Activated CD4-positive, alpha-beta memory T cell treated with anti-CD3 and anti-CD28 coated beads for 36 hours (primary cell): ENCODE results near the gene AFTPH. TPM values are rescaled to one million over a fixed set of nuclear protein-coding genes. Genes with fewer than 3 reads are reported as not detected.

ENCODE experiments used
- CTCF ChIA-PET: fragments of 350-600 bp; sonication (Branson Sonifier 250); formaldehyde crosslinking; loops from one replicate; lab custom pipeline; 2021; ENCODE audit warnings: antibody characterized with exemption, inconsistent platforms; lab: Charles Lee
- POLR2A ChIA-PET: fragments of 350-600 bp; sonication (Branson Sonifier 250); formaldehyde crosslinking; loops from one replicate; lab custom pipeline; 2021; ENCODE audit warnings: antibody characterized with exemption; lab: Charles Lee
- DNase-seq: peaks from one replicate; pipeline ENCODE4 v3.0.0-alpha.2; 2020
- H3K27ac Mint-ChIP-seq: one replicate; pipeline ENCODE4 v1.8.0; 2021; ENCODE audit warnings: mixed read lengths
- H3K27me3 Mint-ChIP-seq: one replicate; pipeline ENCODE4 v1.8.0; 2021; ENCODE audit warnings: mixed read lengths
- H3K36me3 Mint-ChIP-seq: one replicate; pipeline ENCODE4 v1.8.0; 2021; ENCODE audit warnings: mixed read lengths
- H3K4me1 Mint-ChIP-seq: one replicate; pipeline ENCODE4 v1.8.0; 2021; ENCODE audit warnings: low read depth, mixed read lengths
- H3K4me3 Mint-ChIP-seq: one replicate; pipeline ENCODE4 v1.8.0; 2021; ENCODE audit warnings: mild to moderate bottlenecking, mixed read lengths
- H3K9me3 Mint-ChIP-seq: one replicate; pipeline ENCODE4 v1.8.0; 2021; ENCODE audit warnings: mixed read lengths
- intact Hi-C: fragments of 100-400 bp; cut with micrococcal nuclease; formaldehyde crosslinking; loops from one replicate; pipeline ENCODE4 v1.15.1; 2023
- total RNA-seq, 2 experiments: library from RNA; stranded (reverse); gene quantifications; one replicate each; pipeline ENCODE4 v1.2.3, GENCODE V29; 2021

The AFTPH gene
- total RNA-seq, 2 experiments from 2014 or later: 34.8 to 36.4 TPM

- peaks cover 14% of the 10 kb centered on the region for H3K27me3 Mint-ChIP-seq
- H3K27ac Mint-ChIP-seq: no peak overlapping the region
- intact Hi-C loops: no loop called here
- CTCF ChIA-PET: interaction anchor here (0.7 to 1.4 kb wide), 3 partner anchors 14 to 451 kb away, joined by 3 to 7 read pairs (median 4); no protein-coding TSS in a partner anchor
- no peaks in the 10 kb centered on the region for H3K36me3 Mint-ChIP-seq
- no peak for DNase-seq
- POLR2A ChIA-PET: no interaction called here
- no peaks in the 10 kb centered on the region for H3K9me3 Mint-ChIP-seq
- H3K4me3 Mint-ChIP-seq: no peak overlapping the region
- peaks cover 10% of the 10 kb centered on the region for H3K4me1 Mint-ChIP-seq
These were observed 22.2 kb upstream of the AFTPH start for GRCh38 chr2:64501946-64502345.

- no peak overlapping the region for H3K4me3 Mint-ChIP-seq
- H3K9me3 Mint-ChIP-seq: no peaks in the 10 kb centered on the region
- ChIA-PET POLR2A (no interaction called here), CTCF (interaction anchor here (0.7 kb wide), 1 partner anchor 458 kb away, joined by 3 read pairs; no protein-coding TSS in a partner anchor)
- peaks cover 9% of the 10 kb centered on the region for H3K27me3 Mint-ChIP-seq
- H3K27ac Mint-ChIP-seq: no peak overlapping the region
- no peaks in the 10 kb centered on the region for H3K36me3 Mint-ChIP-seq
- intact Hi-C loops: no loop called here
- H3K4me1 Mint-ChIP-seq: peaks cover 10% of the 10 kb centered on the region
- DNase-seq: no peak
These were observed 21.3 kb upstream of the AFTPH start for GRCh38 chr2:64502860-64503259.

- Mint-ChIP-seq H3K4me3 (no peak overlapping the region), H3K36me3 (no peaks in the 10 kb centered on the region), H3K27me3 (peaks cover 6% of the 10 kb centered on the region), H3K9me3 (no peaks in the 10 kb centered on the region), H3K4me1 (peaks cover 3% of the 10 kb centered on the region), H3K27ac (no peak overlapping the region)
- POLR2A ChIA-PET: no interaction called here
- intact Hi-C loops: no loop called here
- no peak for DNase-seq
- CTCF ChIA-PET: interaction anchor here (0.9 to 2.1 kb wide), 2 partner anchors 18 to 174 kb away, joined by 3 to 9 read pairs; no protein-coding TSS in a partner anchor
These were observed 19.1 kb upstream of the AFTPH start for GRCh38 chr2:64504774-64505720.

GRCh38 chr2:64506686-64507085 is 17.4 kb upstream of the AFTPH start:
- intact Hi-C loops: no loop called here
- Mint-ChIP-seq H3K27me3 (peaks cover 4% of the 10 kb centered on the region), H3K27ac (no peak overlapping the region), H3K4me1 (no peaks in the 10 kb centered on the region), H3K9me3 (no peaks in the 10 kb centered on the region), H3K4me3 (no peak overlapping the region), H3K36me3 (no peaks in the 10 kb centered on the region)
- ChIA-PET POLR2A (no interaction called here), CTCF (no interaction called here)
- DNase-seq: no peak

GRCh38 chr2:64514008-64514407 is 10.1 kb upstream of the AFTPH start:
- no peaks in the 10 kb centered on the region for H3K4me1 Mint-ChIP-seq
- H3K27ac Mint-ChIP-seq: no peak overlapping the region
- ChIA-PET POLR2A (no interaction called here), CTCF (interaction anchor here (1.0 to 1.5 kb wide), 3 partner anchors 9 to 26 kb away, joined by 4 to 8 read pairs (median 5); partner anchors contain the start of gene AFTPH)
- intact Hi-C loops: no loop called here
- no peak for DNase-seq
- no peaks in the 10 kb centered on the region for H3K27me3 Mint-ChIP-seq
- no peaks in the 10 kb centered on the region for H3K9me3 Mint-ChIP-seq
- H3K4me3 Mint-ChIP-seq: no peak overlapping the region
- H3K36me3 Mint-ChIP-seq: no peaks in the 10 kb centered on the region

GRCh38 chr2:64515086-64515485 is 9.0 kb upstream of the AFTPH start:
- no peak overlapping the region for H3K4me3 Mint-ChIP-seq
- H3K36me3 Mint-ChIP-seq: no peaks in the 10 kb centered on the region
- H3K4me1 Mint-ChIP-seq: no peaks in the 10 kb centered on the region
- no peaks in the 10 kb centered on the region for H3K27me3 Mint-ChIP-seq
- intact Hi-C loops: no loop called here
- CTCF ChIA-PET: interaction anchor here (0.6 to 1.5 kb wide), 3 partner anchors 9 to 134 kb away, joined by 3 to 8 read pairs (median 4); partner anchors contain the start of gene AFTPH
- no peak overlapping the region for H3K27ac Mint-ChIP-seq
- no peak for DNase-seq
- POLR2A ChIA-PET: no interaction called here
- no peaks in the 10 kb centered on the region for H3K9me3 Mint-ChIP-seq

- ChIA-PET CTCF (interaction anchor here (0.8 to 2.3 kb wide), 3 partner anchors 27 to 40 kb away, joined by 3 to 10 read pairs (median 4); no protein-coding TSS in a partner anchor), POLR2A (no interaction called here)
- DNase-seq: no peak
- no peaks in the 10 kb centered on the region for H3K9me3 Mint-ChIP-seq
- H3K27me3 Mint-ChIP-seq: no peaks in the 10 kb centered on the region
- H3K36me3 Mint-ChIP-seq: no peaks in the 10 kb centered on the region
- H3K4me3 Mint-ChIP-seq: no peak overlapping the region
- H3K27ac Mint-ChIP-seq: no peak overlapping the region
- intact Hi-C loops: no loop called here
- H3K4me1 Mint-ChIP-seq: no peaks in the 10 kb centered on the region
These were observed 7.2 kb upstream of the AFTPH start for GRCh38 chr2:64516651-64517510.

GRCh38 chr2:64517511-64517884 is 6.6 kb upstream of the AFTPH start:
- POLR2A ChIA-PET: no interaction called here
- H3K27ac Mint-ChIP-seq: no peak overlapping the region
- no peak overlapping the region for H3K4me3 Mint-ChIP-seq
- CTCF ChIA-PET: interaction anchor here (0.8 to 2.3 kb wide), 4 partner anchors 28 to 40 kb away, joined by 3 to 10 read pairs (median 4); no protein-coding TSS in a partner anchor
- H3K36me3 Mint-ChIP-seq: no peaks in the 10 kb centered on the region
- H3K9me3 Mint-ChIP-seq: no peaks in the 10 kb centered on the region
- intact Hi-C loops: no loop called here
- no peaks in the 10 kb centered on the region for H3K27me3 Mint-ChIP-seq
- no peak for DNase-seq
- no peaks in the 10 kb centered on the region for H3K4me1 Mint-ChIP-seq

- DNase-seq: peak; percentile 79
- peak overlapping the region; percentile 99 for H3K4me3 Mint-ChIP-seq
- peaks cover 23% of the 10 kb centered on the region for H3K4me1 Mint-ChIP-seq
- peaks cover 2% of the 10 kb centered on the region for H3K27me3 Mint-ChIP-seq
- no peaks in the 10 kb centered on the region for H3K9me3 Mint-ChIP-seq
- ChIA-PET POLR2A (interaction anchor here (0.7 to 3.4 kb wide), 9 partner anchors 16 to 197 kb away, joined by 3 to 23 read pairs (median 6); partner anchors contain the start of gene SERTAD2), CTCF (interaction anchor here (0.6 to 4.8 kb wide), 41 partner anchors 9 to 486 kb away, joined by 3 to 161 read pairs (median 5); partner anchors contain the start of gene SERTAD2)
- peak overlapping the region; percentile 96 for H3K27ac Mint-ChIP-seq
- H3K36me3 Mint-ChIP-seq: peaks cover 5% of the 10 kb centered on the region
- intact Hi-C loops: loop anchor here (1.0 to 5.0 kb wide), 7 partner anchors 32 to 681 kb away; partner anchors contain the start of genes SLC1A4 and UGP2
These were observed 1.2 kb upstream of the AFTPH start for GRCh38 chr2:64522843-64523428.

- H3K27me3 Mint-ChIP-seq: peaks cover 2% of the 10 kb centered on the region
- peak overlapping the region; percentile 98 for H3K27ac Mint-ChIP-seq
- peak; percentile 54 for DNase-seq
- intact Hi-C loops: loop anchor here (1.0 to 5.0 kb wide), 10 partner anchors 10 to 682 kb away; partner anchors contain the start of genes CEP68, PELI1, SERTAD2 and UGP2
- peaks cover 35% of the 10 kb centered on the region for H3K4me1 Mint-ChIP-seq
- CTCF ChIA-PET: interaction anchor here (0.7 to 4.8 kb wide), 14 partner anchors 10 to 393 kb away, joined by 3 to 161 read pairs (median 15); no protein-coding TSS in a partner anchor
- H3K4me3 Mint-ChIP-seq: peak overlapping the region; percentile 99
- H3K9me3 Mint-ChIP-seq: no peaks in the 10 kb centered on the region
- POLR2A ChIA-PET: interaction anchor here (0.7 to 3.4 kb wide), 14 partner anchors 10 to 703 kb away, joined by 3 to 23 read pairs (median 6); partner anchors contain the start of genes ACTR2, RAB1A and SERTAD2
- peaks cover 5% of the 10 kb centered on the region for H3K36me3 Mint-ChIP-seq
These were observed 632 bp downstream of the AFTPH start for GRCh38 chr2:64524604-64525316.
